Measurements from ENCODE around the gene AGBL1. TPM values are rescaled to one million over a fixed set of nuclear protein-coding genes. Genes with fewer than 3 reads are reported as not detected.

The AGBL1 gene
- total and polyA plus RNA-seq, 2 experiments from 2014 or later, result not detected

GRCh38 chr15:86316726-86317383 lies 237.2 kb downstream of the AGBL1 start:
- no peak overlapping the region for H3K4me3 ChIP-seq
- no peak overlapping the region for H3K4me2 ChIP-seq (ENCODE audit: unreplicated experiment)
- no peaks in the 10 kb centered on the region for H3K4me1 ChIP-seq (ENCODE audit: insufficient read depth)
- no peaks in the 10 kb centered on the region for H3K79me2 ChIP-seq (ENCODE audit: insufficient read depth)
- H4K20me1 ChIP-seq (ENCODE audit: insufficient read depth), result no peaks in the 10 kb centered on the region
- H3F3A ChIP-seq (ENCODE audit: insufficient read depth), result no peaks in the 10 kb centered on the region
- no peak for DNase-seq
- no peak overlapping the region for H3K27ac ChIP-seq
- no peak overlapping the region for H3K9ac ChIP-seq
- no peaks in the 10 kb centered on the region for H3K27me3 ChIP-seq (replicated peaks; ENCODE audit: insufficient read depth)
- no peak overlapping the region for H2AFZ ChIP-seq
- 6 to 13% methylated on average over 6 of the region's 6 CpGs for WGBS, 2 experiments (ENCODE audit: low coverage in 1 of 2, low lambda C conversion rate in 2 of 2, missing lambda C conversion rate in 2 of 2)
- no peaks in the 10 kb centered on the region for H3K9me3 ChIP-seq (ENCODE audit: low read depth)
- in situ Hi-C loops (cut with MboI), result no loop called here
- TF ChIP-seq EZH2 (IDR thresholded peaks at IDR 0.05; ENCODE audit: insufficient read depth, poor library complexity, severe bottlenecking) (no peak), EZH2phosphoT487 (IDR thresholded peaks at IDR 0.05; ENCODE audit: insufficient read depth, low read depth) (no peak)
- no peaks in the 10 kb centered on the region for H3K9me2 ChIP-seq (ENCODE audit: insufficient read depth)
- no peaks in the 10 kb centered on the region for H3K36me3 ChIP-seq (ENCODE audit: low read depth)

GRCh38 chr15:86317384-86317740 lies 237.7 kb downstream of the AGBL1 start:
- WGBS, 2 experiments (ENCODE audit: low coverage in 1 of 2, low lambda C conversion rate in 2 of 2, missing lambda C conversion rate in 2 of 2), result 1 to 3% methylated on average over 4 of the region's 4 CpGs
- H3K4me3 ChIP-seq, result no peak overlapping the region
- H3K9me2 ChIP-seq (ENCODE audit: insufficient read depth), result no peaks in the 10 kb centered on the region
- H3K36me3 ChIP-seq (ENCODE audit: low read depth), result no peaks in the 10 kb centered on the region
- H3K4me2 ChIP-seq (ENCODE audit: unreplicated experiment), result no peak overlapping the region
- no peak overlapping the region for H3K9ac ChIP-seq
- no peaks in the 10 kb centered on the region for H3F3A ChIP-seq (ENCODE audit: insufficient read depth)
- no peak for DNase-seq
- in situ Hi-C loops (cut with MboI), result no loop called here
- H3K27ac ChIP-seq, result no peak overlapping the region
- H3K9me3 ChIP-seq (ENCODE audit: low read depth), result no peaks in the 10 kb centered on the region
- no peaks in the 10 kb centered on the region for H4K20me1 ChIP-seq (ENCODE audit: insufficient read depth)
- no peaks in the 10 kb centered on the region for H3K79me2 ChIP-seq (ENCODE audit: insufficient read depth)
- TF ChIP-seq EZH2phosphoT487 (IDR thresholded peaks at IDR 0.05; ENCODE audit: insufficient read depth, low read depth), result no peak
- no peak for TF ChIP-seq EZH2 (IDR thresholded peaks at IDR 0.05; ENCODE audit: insufficient read depth, poor library complexity, severe bottlenecking)
- H3K4me1 ChIP-seq (ENCODE audit: insufficient read depth), result no peaks in the 10 kb centered on the region
- H3K27me3 ChIP-seq (replicated peaks; ENCODE audit: insufficient read depth), result no peaks in the 10 kb centered on the region
- no peak overlapping the region for H2AFZ ChIP-seq

DNA sequence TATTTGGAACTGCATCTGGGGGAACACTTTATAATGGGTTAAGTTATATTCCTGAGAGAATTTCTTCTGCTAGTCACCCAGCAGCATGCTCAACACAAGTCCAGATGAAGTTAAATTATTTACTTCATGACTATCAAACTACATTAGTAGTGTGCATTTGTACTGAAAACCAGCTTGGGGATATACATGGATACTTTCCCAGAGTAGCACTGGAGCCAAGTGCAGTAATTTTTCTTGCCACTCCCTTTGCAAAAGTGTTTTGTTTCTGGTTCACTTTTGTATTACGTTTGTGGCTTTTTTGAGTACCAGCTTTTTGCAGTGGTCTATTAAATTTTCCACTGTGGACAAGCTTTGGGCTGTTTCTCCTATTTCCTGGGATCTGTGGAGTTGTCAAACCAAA lies 243.0 kb downstream of the AGBL1 start:
- H3K4me1 ChIP-seq (ENCODE audit: insufficient read depth), result no peaks in the 10 kb centered on the region
- H3K4me3 ChIP-seq, result no peak overlapping the region
- no peaks in the 10 kb centered on the region for H4K20me1 ChIP-seq (ENCODE audit: insufficient read depth)
- H3K79me2 ChIP-seq (ENCODE audit: insufficient read depth), result no peaks in the 10 kb centered on the region
- H3K9me3 ChIP-seq (ENCODE audit: low read depth), result no peaks in the 10 kb centered on the region
- H3F3A ChIP-seq (ENCODE audit: insufficient read depth), result no peaks in the 10 kb centered on the region
- no peak overlapping the region for H2AFZ ChIP-seq
- H3K9me2 ChIP-seq (ENCODE audit: insufficient read depth), result no peaks in the 10 kb centered on the region
- WGBS, 2 experiments (ENCODE audit: low coverage in 1 of 2, low lambda C conversion rate in 2 of 2, missing lambda C conversion rate in 2 of 2), result 5 to 14% methylated on average over 1 of the region's 1 CpG
- no peak for DNase-seq
- H3K9ac ChIP-seq, result no peak overlapping the region
- H3K4me2 ChIP-seq (ENCODE audit: unreplicated experiment), result no peak overlapping the region
- TF ChIP-seq EZH2phosphoT487 (IDR thresholded peaks at IDR 0.05; ENCODE audit: insufficient read depth, low read depth) (no peak), EZH2 (IDR thresholded peaks at IDR 0.05; ENCODE audit: insufficient read depth, poor library complexity, severe bottlenecking) (no peak)
- H3K27ac ChIP-seq, result no peak overlapping the region
- no peaks in the 10 kb centered on the region for H3K36me3 ChIP-seq (ENCODE audit: low read depth)
- in situ Hi-C loops (cut with MboI), result no loop called here
- no peaks in the 10 kb centered on the region for H3K27me3 ChIP-seq (replicated peaks; ENCODE audit: insufficient read depth)

DNA sequence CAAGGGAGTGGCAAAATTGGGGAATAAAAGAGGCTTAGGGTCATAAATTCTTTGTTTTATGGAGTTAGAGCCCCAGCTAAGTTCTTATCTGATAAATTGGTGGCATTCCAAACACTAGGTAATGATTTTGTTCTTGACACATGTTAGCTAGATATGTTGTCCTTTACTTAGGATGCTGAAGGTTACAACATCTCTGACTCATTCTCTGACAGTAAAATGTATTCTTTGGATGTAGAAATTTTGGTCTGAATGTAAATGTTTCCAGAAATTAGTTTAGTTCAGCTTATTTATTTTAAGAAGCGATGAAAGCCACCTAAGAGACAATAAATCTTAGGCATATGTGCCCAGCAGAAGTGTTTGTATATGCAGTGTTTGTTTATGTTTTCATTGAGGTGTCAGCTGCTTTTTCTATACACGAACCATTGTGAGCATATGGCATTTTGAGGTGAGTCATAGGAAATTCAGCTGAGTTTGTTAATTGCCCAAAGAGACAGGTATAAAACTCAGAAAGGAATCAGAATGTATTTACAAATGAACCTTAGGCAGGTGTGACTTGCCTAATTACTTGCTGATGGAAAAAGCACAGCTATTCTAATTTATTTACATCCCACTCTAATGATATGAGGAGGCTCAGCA lies 247.7 kb downstream of the AGBL1 start:
- no peak for TF ChIP-seq EZH2phosphoT487 (IDR thresholded peaks at IDR 0.05; ENCODE audit: insufficient read depth, low read depth)
- no peak for TF ChIP-seq EZH2 (IDR thresholded peaks at IDR 0.05; ENCODE audit: insufficient read depth, poor library complexity, severe bottlenecking)
- no peaks in the 10 kb centered on the region for H4K20me1 ChIP-seq (ENCODE audit: insufficient read depth)
- H3K27ac ChIP-seq, result no peak overlapping the region
- H3K9ac ChIP-seq, result no peak overlapping the region
- DNase-seq, result no peak
- no peaks in the 10 kb centered on the region for H3K79me2 ChIP-seq (ENCODE audit: insufficient read depth)
- no peak overlapping the region for H3K4me3 ChIP-seq
- no peaks in the 10 kb centered on the region for H3K9me3 ChIP-seq (ENCODE audit: low read depth)
- 19 to 21% methylated on average over 2 of the region's 2 CpGs for WGBS, 2 experiments (ENCODE audit: low coverage in 1 of 2, low lambda C conversion rate in 2 of 2, missing lambda C conversion rate in 2 of 2)
- no peaks in the 10 kb centered on the region for H3K9me2 ChIP-seq (ENCODE audit: insufficient read depth)
- H3K27me3 ChIP-seq (replicated peaks; ENCODE audit: insufficient read depth), result no peaks in the 10 kb centered on the region
- H2AFZ ChIP-seq, result no peak overlapping the region
- H3K4me1 ChIP-seq (ENCODE audit: insufficient read depth), result no peaks in the 10 kb centered on the region
- no peaks in the 10 kb centered on the region for H3K36me3 ChIP-seq (ENCODE audit: low read depth)
- H3F3A ChIP-seq (ENCODE audit: insufficient read depth), result no peaks in the 10 kb centered on the region
- H3K4me2 ChIP-seq (ENCODE audit: unreplicated experiment), result no peak overlapping the region
- in situ Hi-C loops (cut with MboI), result no loop called here

Data from GM23248 (cell line).